Gastrocnemius medialis (tissue), 4 donors: ENCODE data around the gene ZMYND8. TPM values are rescaled to one million over a fixed set of nuclear protein-coding genes. Genes with fewer than 3 reads are reported as not detected.

Source experiments
- ATAC-seq, 2 donors: fragments of 150-250 bp; one replicate each; pipeline ENCODE4 v1.9.1; 2016
- DNase-seq, 2 donors: peaks; one replicate each; pipeline ENCODE4 v3.0.0-alpha.2; 2019
- H3K27ac ChIP-seq, 4 donors: fragments of 200-600 bp; sonication (generic); 1 replicate in 1 of 4; 2 replicates in 3 of 4; pipeline ENCODE4 v1.5.1; 2016 to 2018; ENCODE audit warnings: mild to moderate bottlenecking in 2 of 4, moderate library complexity in 1 of 4
- H3K27me3 ChIP-seq, 3 donors: fragments of 200-600 bp; sonication (generic) in 2 of 3; 1 replicate in 1 of 3; 2 replicates in 2 of 3; pipeline versions ENCODE4 v1.5.1 to v1.6.0; 2016 to 2019; ENCODE audit warnings: mild to moderate bottlenecking in 1 of 3, moderate library complexity in 1 of 3
- H3K36me3 ChIP-seq, 2 donors: fragments of 200-600 bp; sonication (generic) in 1 of 2; one replicate each; pipeline ENCODE4 v1.5.1; 2017 to 2018
- H3K4me1 ChIP-seq, 2 donors: fragments of 200-600 bp; sonication (generic) in 1 of 2; one replicate each; pipeline ENCODE4 v1.5.1; 2016 to 2017; ENCODE audit warnings: mild to moderate bottlenecking in 2 of 2
- H3K4me3 ChIP-seq, 4 donors: fragments of 200-600 bp; sonication (generic) in 3 of 4; 1 replicate in 1 of 4; 2 replicates in 3 of 4; pipeline ENCODE4 v1.5.1; 2016 to 2019; ENCODE audit warnings: mild to moderate bottlenecking in 2 of 4
- H3K9me3 ChIP-seq, 3 donors: fragments of 200-600 bp; sonication (generic) in 2 of 3; 1 replicate in 1 of 3; 2 replicates in 2 of 3; pipeline ENCODE4 v1.5.1; 2016 to 2019
- CTCF ChIP-seq, 5 experiments: fragments of 450-650 bp in 3 of 5; fragments of 200-600 bp in 2 of 5; sonication (generic) in 2 of 5; IDR thresholded peaks in 4 of 5; conservative IDR thresholded peaks in 1 of 5; 1 replicate in 4 of 5; 2 replicates in 1 of 5; pipeline ENCODE4 v1.5.1; 2016 to 2019; ENCODE audit warnings: antibody characterized with exemption in 5 of 5, mild to moderate bottlenecking in 3 of 5, moderate library complexity in 3 of 5
- POLR2A ChIP-seq, 2 donors: fragments of 450-650 bp; IDR thresholded peaks; one replicate each; pipeline ENCODE4 v1.6.1; 2017; ENCODE audit warnings: antibody characterized with exemption in 2 of 2, mild to moderate bottlenecking in 2 of 2, moderate library complexity in 2 of 2
- in situ Hi-C, 4 donors: fragments of 200-750 bp; cut with MboI; loops; one replicate each; pipeline versions ENCODE4 v1.15.0 to v1.8.0; 2017; ENCODE audit warnings: low sequenced_read_pairs in 4 of 4
- intact Hi-C: fragments of 100-400 bp; cut with DNase I; formaldehyde crosslinking; loops from one replicate; pipeline ENCODE4 v1.15.1; 2023; ENCODE audit warnings: low total_unique reads
- total RNA-seq, 4 donors: library from RNA; depleted of rRNA; stranded (reverse); fragments of >200 nt; gene quantifications; one replicate each; pipeline versions ENCODE4 v1.1.0 to v1.2.3, GENCODE V29; 2016

The ZMYND8 gene
- total RNA-seq, 4 donors from 2014 or later: 15.1 to 32.2 (median 19.7) TPM

GRCh38 chr20:47359530-47360296 lies 3.2 kb upstream of the ZMYND8 start:
- DNase-seq: peak in 1 of 2 donors; percentile 46
- TF ChIP-seq POLR2A (IDR thresholded peaks at IDR 0.05): no peak
- TF ChIP-seq CTCF (IDR thresholded peaks at IDR 0.05 in 4 of 5, conservative IDR thresholded peaks at IDR 0.05 in 1 of 5): no peak
- no peaks in the 10 kb centered on the region for H3K9me3 ChIP-seq
- H3K27ac ChIP-seq: peak overlapping the region; percentile 96 to 100 (median 97)
- in situ Hi-C loops (loop anchor here in 2 of 4 donors (5.0 to 10.0 kb wide), 2 partner anchors 42 to 45 kb away; no protein-coding TSS in a partner anchor), intact Hi-C loops (loop anchor here (1.0 to 5.0 kb wide), 2 partner anchors 42 to 53 kb away; no protein-coding TSS in a partner anchor)
- no peaks in the 10 kb centered on the region for H3K36me3 ChIP-seq
- peak overlapping the region in 3 of 4 donors; percentile 29 to 46 (median 39) for H3K4me3 ChIP-seq
- H3K4me1 ChIP-seq: peaks cover 77 to 78% of the 10 kb centered on the region in 2 donors
- H3K27me3 ChIP-seq: no peaks in the 10 kb centered on the region
- no peak for ATAC-seq

GRCh38 chr20:47358672-47359529 lies 2.4 kb upstream of the ZMYND8 start:
- ATAC-seq (peak; percentile 30 to 49), DNase-seq (peak; percentile 88)
- Histone ChIP-seq H3K9me3 (no peaks in the 10 kb centered on the region), H3K4me3 (peak overlapping the region; percentile 11 to 46 (median 36)), H3K27me3 (no peaks in the 10 kb centered on the region), H3K36me3 (no peaks in the 10 kb centered on the region), H3K27ac (peak overlapping the region; percentile 96 to 100 (median 97)), H3K4me1 (peaks cover 85 to 86% of the 10 kb centered on the region in 2 donors)
- no peak for TF ChIP-seq CTCF (IDR thresholded peaks at IDR 0.05 in 4 of 5, conservative IDR thresholded peaks at IDR 0.05 in 1 of 5)
- TF ChIP-seq POLR2A (IDR thresholded peaks at IDR 0.05): peak; percentile 39 to 72
- intact Hi-C loops (loop anchor here (1.0 to 5.0 kb wide), 2 partner anchors 42 to 53 kb away; no protein-coding TSS in a partner anchor), in situ Hi-C loops (loop anchor here in 1 of 4 donors (5.0 kb wide), 1 partner anchor 42 kb away; no protein-coding TSS in a partner anchor)

GRCh38 chr20:47358039-47358671 lies 1.7 kb upstream of the ZMYND8 start:
- Histone ChIP-seq H3K4me1 (peaks cover 92 to 93% of the 10 kb centered on the region in 2 donors), H3K4me3 (peak overlapping the region; percentile 28 to 46 (median 36))
- no peak for ATAC-seq

More at GRCh38 chr20:47358039-47358671, 1.7 kb upstream of the ZMYND8 start:
- no peak for DNase-seq
- Histone ChIP-seq H3K27ac (peak overlapping the region; percentile 96 to 100 (median 97)), H3K9me3 (no peaks in the 10 kb centered on the region), H3K36me3 (no peaks in the 10 kb centered on the region), H3K27me3 (no peaks in the 10 kb centered on the region)
- TF ChIP-seq POLR2A (IDR thresholded peaks at IDR 0.05): no peak
- TF ChIP-seq CTCF (IDR thresholded peaks at IDR 0.05 in 4 of 5, conservative IDR thresholded peaks at IDR 0.05 in 1 of 5): no peak
- in situ Hi-C loops: loop anchor here in 1 of 4 donors (5.0 kb wide), 1 partner anchor 41 kb away; no protein-coding TSS in a partner anchor
- intact Hi-C loops: loop anchor here (5.0 kb wide), 1 partner anchor 54 kb away; no protein-coding TSS in a partner anchor
